ENCODE results near the gene SCGN. TPM values are rescaled to one million over a fixed set of nuclear protein-coding genes. Genes with fewer than 3 reads are reported as not detected.

SCGN gene
- total and polyA plus RNA-seq, 9 of the 15 experiments (the other 6 are each of a cell fraction or from before 2014, with no cell fraction given) = not detected

- BruUV-seq (replicated peaks) = no TSS peak
- intact Hi-C loops (cut with micrococcal nuclease) = no loop called here
- POLR2A ChIA-PET = no interaction called here
- TF ChIP-seq, protein P1, sequence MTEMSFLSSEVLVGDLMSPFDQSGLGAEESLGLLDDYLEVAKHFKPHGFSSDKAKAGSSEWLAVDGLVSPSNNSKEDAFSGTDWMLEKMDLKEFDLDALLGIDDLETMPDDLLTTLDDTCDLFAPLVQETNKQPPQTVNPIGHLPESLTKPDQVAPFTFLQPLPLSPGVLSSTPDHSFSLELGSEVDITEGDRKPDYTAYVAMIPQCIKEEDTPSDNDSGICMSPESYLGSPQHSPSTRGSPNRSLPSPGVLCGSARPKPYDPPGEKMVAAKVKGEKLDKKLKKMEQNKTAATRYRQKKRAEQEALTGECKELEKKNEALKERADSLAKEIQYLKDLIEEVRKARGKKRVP (CRISPR knock-in tag; IDR thresholded peaks at IDR 0.05) = peak; percentile 63
- TF ChIP-seq, protein P2, sequence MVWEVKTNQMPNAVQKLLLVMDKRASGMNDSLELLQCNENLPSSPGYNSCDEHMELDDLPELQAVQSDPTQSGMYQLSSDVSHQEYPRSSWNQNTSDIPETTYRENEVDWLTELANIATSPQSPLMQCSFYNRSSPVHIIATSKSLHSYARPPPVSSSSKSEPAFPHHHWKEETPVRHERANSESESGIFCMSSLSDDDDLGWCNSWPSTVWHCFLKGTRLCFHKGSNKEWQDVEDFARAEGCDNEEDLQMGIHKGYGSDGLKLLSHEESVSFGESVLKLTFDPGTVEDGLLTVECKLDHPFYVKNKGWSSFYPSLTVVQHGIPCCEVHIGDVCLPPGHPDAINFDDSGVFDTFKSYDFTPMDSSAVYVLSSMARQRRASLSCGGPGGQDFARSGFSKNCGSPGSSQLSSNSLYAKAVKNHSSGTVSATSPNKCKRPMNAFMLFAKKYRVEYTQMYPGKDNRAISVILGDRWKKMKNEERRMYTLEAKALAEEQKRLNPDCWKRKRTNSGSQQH (CRISPR knock-in tag; IDR thresholded peaks at IDR 0.05) = no peak
- TF ChIP-seq HMGN3 (IDR thresholded peaks at IDR 0.05; ENCODE audit: borderline replicate concordance, extremely low read depth, insufficient read length, low read depth, low read length) (no peak), CREM (IDR thresholded peaks at IDR 0.05; ENCODE audit: low read depth) (no peak), ZFPM2 (CRISPR knock-in tag; IDR thresholded peaks at IDR 0.05) (no peak), BRF1 (IDR thresholded peaks at IDR 0.05; ENCODE audit: borderline replicate concordance, extremely low read depth, insufficient read length) (no peak), CEBPB (tag; IDR thresholded peaks at IDR 0.05) (peak; percentile 48; the same call in 1 of the 2 replicates), HEY1 (CRISPR knock-in tag; IDR thresholded peaks at IDR 0.05; ENCODE audit: borderline replicate concordance) (no peak), SRSF7 (optimal IDR thresholded peaks at IDR 0.05; ENCODE audit: low read depth, low read length) (no peak), RNF219 (CRISPR knock-in tag; IDR thresholded peaks at IDR 0.05) (no peak), YY1 (IDR thresholded peaks at IDR 0.05; ENCODE audit: borderline replicate concordance in 1 of 3, control insufficient read depth in 1 of 3, extremely low read depth in 1 of 3, insufficient read depth in 3 of 3, insufficient read length in 1 of 3, insufficient replicate concordance in 2 of 3, low read depth in 1 of 3, low read length in 2 of 3) (no peak), ZNF408 (CRISPR knock-in tag; IDR thresholded peaks at IDR 0.05; ENCODE audit: low read depth) (no peak), SMAD1 (IDR thresholded peaks at IDR 0.05; ENCODE audit: low read depth, low read length, partially characterized antibody) (no peak), TRIM24 (IDR thresholded peaks at IDR 0.05) (peak; percentile 64 to 82; a peak in 3 of 4 replicates), PHF8 (IDR thresholded peaks at IDR 0.05; ENCODE audit: borderline replicate concordance, low read length) (no peak), EHMT2 (IDR thresholded peaks at IDR 0.05) (no peak), PKNOX1 (IDR thresholded peaks at IDR 0.05) (peak; percentile 66; the same call in 1 of the 2 replicates), GABPB1 (CRISPR knock-in tag; IDR thresholded peaks at IDR 0.05) (no peak)
These were observed 24.8 kb downstream of the SCGN start for GRCh38 chr6:25676775-25677174.

More at GRCh38 chr6:25676775-25677174, 24.8 kb downstream of the SCGN start:
- Histone ChIP-seq H3K4me2 (ENCODE audit: insufficient read depth, low read length) (no peak overlapping the region), H3K27me3 (ENCODE audit: control insufficient read depth in 2 of 2, insufficient read depth in 2 of 2, low read length in 2 of 2) (peaks cover 0 to 4% of the 10 kb centered on the region in 2 experiments; a peak in 1 of 5 replicates), H3K79me2 (ENCODE audit: control insufficient read depth, insufficient read depth, low read length) (no peaks in the 10 kb centered on the region), H3K4me3 (no peak overlapping the region), H3K9ac (ENCODE audit: insufficient read depth in 1 of 2, low read depth in 2 of 2, low read length in 2 of 2) (no peak overlapping the region), H3K27ac (ENCODE audit: extremely low read depth, low read depth, low read length) (no peak overlapping the region), H3K36me3 (ENCODE audit: control insufficient read depth, insufficient read depth, low read length) (no peaks in the 10 kb centered on the region), H3K4me1 (replicated peaks in 1 of 2; ENCODE audit: control insufficient read depth in 2 of 2, insufficient read depth in 2 of 2, low read length in 2 of 2) (no peaks in the 10 kb centered on the region), H3K9me3 (replicated peaks; ENCODE audit: control insufficient read depth, insufficient read depth, low read depth, low read length) (no peaks in the 10 kb centered on the region), H2AFZ (ENCODE audit: low read depth, low read length) (no peak overlapping the region), H4K20me1 (replicated peaks; ENCODE audit: control insufficient read depth, insufficient read depth, low read length) (no peaks in the 10 kb centered on the region), H3K9me1 (ENCODE audit: control insufficient read depth, insufficient read depth, low read length) (no peaks in the 10 kb centered on the region)
- FAIRE-seq (no peak), ATAC-seq (no peak), DNase-seq (ENCODE audit: extremely low read depth in 1 of 4, low spot score in 3 of 4) (no peak)
- whole genome bisulfite sequencing (ENCODE audit: insufficient coverage, low coverage, missing lambda C conversion rate) = 1% methylated on average over 5 of the region's 5 CpGs
- CTCF ChIA-PET (ENCODE audit: low intra/inter-chr PET ratio) = no interaction called here
- in situ Hi-C loops (cut with MboI) = no loop called here

Measured in K562 (cell line).